Inflammatory macrophage treated with lipopolysaccharide for 4 hours (primary cell): ENCODE results near the gene RCOR3.
"Not testable (repeated sequence)": the region's sequence is repeated elsewhere in the genome, so short reads cannot be mapped to it uniquely, and the experiment has no call there.

Source experiments
- DNase-seq: peaks from one replicate; pipeline ENCODE4 v3.0.0-alpha.2; 2020

RCOR3 gene

GRCh38 chr1:211341999-211342398, 82.8 kb downstream of the RCOR3 start:
- DNase-seq, result no peak

DNA sequence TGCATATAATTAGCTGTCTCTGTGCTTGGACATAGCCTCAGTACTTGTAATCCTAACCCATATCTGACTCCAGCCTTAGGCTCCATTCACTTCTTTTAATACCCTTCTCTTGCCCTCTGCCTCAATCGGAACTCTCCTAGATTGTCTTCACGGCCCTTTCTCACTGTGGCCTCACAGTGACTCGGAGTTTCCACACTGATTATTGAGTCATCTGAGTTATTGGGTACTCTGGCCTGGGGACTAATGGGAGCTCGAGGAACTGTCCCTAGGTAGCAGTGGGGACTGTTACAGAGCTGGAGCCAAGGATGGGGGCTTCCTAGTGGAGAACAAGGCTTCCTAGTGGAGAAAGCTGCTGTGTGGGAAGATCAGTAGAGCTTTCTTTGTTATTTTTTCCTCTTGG, 84.4 kb downstream of the RCOR3 start:
- peak; percentile 57 for DNase-seq

DNA sequence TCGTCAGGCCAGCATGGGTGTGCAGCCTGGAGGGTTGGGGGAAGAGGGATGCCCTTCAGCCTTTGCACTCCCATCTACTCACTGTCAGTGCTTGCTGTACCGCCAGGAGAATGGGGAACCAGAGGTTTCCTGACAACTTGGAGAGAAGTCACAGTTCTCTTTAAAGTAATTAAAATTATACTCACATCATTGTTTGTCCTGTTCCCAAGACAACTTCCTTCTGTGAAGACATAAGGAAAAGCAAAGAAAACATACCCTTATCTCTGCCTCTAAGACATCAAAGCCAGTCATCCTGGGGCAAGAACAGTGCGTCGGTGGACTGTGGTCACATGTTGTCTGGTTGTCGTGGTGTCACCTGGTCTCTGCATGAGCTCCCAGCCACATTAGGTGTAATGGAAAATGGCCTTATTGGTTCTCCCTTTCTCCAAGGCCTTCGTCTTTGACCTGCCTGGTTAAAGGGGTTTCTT, 85.0 kb downstream of the RCOR3 start:
- peak; percentile 24 for DNase-seq

GRCh38 chr1:211345719-211346118, 86.6 kb downstream of the RCOR3 start:
- no peak for DNase-seq

DNA sequence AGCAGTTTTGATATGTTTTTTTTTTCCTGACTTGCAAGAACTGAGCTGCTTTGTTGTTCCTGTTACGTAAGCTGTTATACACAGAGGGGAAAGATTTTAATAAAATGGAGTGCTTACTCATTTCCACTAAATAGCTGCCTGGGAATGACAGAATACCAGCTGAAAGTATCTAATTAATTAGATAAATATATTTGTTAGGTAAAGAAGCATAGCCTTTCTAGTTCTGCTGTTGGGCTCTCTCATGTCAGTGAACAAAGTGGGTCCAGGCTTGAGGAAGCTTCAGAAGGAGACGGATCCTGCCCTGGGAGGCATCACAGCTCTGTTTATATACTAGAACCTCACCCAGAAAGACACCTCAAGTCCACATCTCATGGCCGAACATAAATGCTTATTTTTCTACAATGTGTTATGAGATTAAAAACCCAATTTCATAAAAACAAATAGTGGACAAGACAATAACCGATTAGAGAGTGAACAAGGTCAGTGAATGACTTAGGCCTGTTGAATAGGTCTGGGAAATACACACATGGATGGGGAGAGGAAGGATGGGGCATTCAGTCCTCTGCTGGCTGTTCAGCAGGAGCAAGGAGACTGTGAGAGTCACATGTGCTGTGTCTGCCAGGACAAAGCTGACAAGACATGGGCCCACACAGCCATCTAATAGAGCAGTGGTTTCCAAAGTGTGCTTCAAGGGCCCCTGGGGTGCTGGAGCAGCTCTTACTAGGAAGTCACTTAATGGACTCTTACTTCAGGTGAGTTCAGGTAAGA, 88.1 kb downstream of the RCOR3 start:
- DNase-seq, result no peak

- no peak for DNase-seq
Observed at GRCh38 chr1:211348547-211348946, 89.4 kb downstream of the RCOR3 start.

GRCh38 chr1:211349741-211350140, 90.6 kb downstream of the RCOR3 start:
- no peak for DNase-seq

DNA sequence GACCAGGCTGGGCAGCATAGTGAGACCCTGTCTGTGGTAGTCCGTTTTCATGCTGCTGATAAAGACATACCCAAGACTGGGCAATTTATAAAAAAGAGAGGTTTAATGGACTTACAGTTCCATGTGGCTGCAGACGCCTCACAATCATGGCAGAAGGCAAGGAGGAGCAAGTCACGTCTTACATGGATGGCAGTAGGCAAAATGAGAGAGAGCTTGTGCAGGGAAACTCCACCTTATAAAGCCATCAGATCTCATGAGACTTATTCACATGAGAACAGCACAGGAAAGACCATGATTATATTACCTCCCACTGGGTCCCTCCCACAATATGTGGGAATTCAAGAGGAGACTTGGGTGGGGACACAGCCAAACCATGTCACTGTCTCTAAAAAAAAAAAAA, 92.9 kb downstream of the RCOR3 start:
- not testable (repeated sequence) for DNase-seq

- DNase-seq, result no peak
Observed at GRCh38 chr1:211352465-211352864, 93.3 kb downstream of the RCOR3 start.

GRCh38 chr1:211352985-211353515, 93.9 kb downstream of the RCOR3 start:
- DNase-seq, result peak; percentile 47

DNA sequence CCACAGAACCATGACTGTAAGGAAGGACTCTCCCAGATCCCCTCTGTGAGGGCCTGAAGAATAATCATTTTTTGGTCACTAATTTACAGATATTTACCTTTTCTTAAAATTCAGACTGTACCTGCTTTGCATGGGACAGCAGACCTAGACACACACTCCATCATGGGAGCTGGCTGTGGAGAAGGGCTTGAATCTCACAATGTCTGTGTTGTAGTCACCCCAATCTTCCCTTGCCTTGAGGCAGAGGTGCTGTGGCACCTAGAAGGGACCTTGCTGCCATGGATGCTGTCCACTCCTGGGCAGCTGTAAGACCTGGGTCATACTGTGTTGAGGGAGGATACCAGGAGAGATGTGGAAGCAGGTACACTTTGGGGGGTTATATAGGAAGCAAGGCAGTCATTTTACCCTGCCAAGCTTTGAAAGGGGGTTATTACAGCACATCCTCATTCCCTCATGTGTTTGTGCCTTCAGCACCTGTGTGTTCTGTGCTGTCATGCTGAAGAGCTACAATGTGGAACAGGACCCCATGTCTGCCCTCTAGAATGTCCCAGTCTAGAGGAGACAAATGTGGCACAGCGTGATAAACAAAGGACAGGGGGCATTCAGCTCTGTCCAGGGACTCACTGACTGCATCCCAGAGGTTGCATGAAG, 94.5 kb downstream of the RCOR3 start:
- DNase-seq, result no peak

GRCh38 chr1:211355873-211356272, 96.7 kb downstream of the RCOR3 start:
- DNase-seq, result no peak

DNA sequence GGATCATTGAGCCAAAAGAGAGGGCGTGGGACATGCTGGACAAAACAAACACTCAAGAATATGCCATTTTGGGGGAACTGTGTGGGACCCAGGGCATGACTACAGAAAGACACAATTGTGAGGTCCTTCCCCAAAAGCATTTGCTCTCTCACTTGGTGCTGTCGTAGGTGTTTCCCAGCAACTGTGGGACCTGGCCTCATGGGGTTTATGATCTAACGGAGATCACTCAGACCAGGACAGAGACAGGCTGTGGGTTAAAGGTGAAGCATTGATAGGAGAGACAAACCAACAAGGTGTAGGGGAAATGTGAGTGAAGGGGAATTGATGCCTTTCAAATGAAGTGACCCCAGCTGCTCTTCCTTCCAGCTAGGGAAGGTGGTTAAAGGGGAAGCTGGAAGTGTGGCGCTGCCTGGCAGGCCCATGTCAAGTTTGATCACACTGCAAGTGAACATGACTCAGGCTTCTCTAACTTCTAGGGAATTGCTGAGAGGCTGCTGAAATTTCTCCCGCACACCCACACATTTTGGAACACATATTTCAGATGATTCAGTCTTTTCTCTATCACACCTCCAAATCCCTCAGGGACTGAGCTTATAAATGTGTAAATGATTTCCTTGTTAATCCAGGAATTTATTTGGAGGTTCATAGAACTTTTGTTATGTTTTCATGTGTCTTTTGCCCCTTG, 97.7 kb downstream of the RCOR3 start:
- DNase-seq, result peak; percentile 56

- no peak for DNase-seq
Observed at GRCh38 chr1:211358685-211359084, 99.5 kb downstream of the RCOR3 start.

DNA sequence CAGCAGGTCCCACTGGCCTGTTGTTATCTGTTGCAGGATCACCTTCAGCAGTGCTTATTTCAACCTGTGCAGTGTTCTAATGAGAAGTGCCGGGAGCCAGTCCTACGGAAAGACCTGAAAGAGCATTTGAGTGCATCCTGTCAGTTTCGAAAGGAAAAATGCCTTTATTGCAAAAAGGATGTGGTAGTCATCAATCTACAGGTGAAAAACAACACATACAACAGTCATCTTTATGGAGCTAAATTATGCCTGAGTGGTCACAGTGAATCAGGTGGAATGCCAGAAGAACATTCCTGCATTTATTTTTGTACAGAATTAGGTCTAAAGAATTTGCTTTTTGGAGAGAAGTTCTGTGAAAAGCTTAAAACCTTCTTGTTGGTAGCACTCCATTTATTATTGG, 100.7 kb downstream of the RCOR3 start:
- DNase-seq, result no peak

- DNase-seq, result no peak
Observed at GRCh38 chr1:211361202-211361601, 102.0 kb downstream of the RCOR3 start.
